HepG2 (cell line): Measurements from ENCODE around the gene WDR91. TPM values are rescaled to one million over a fixed set of nuclear protein-coding genes. Genes with fewer than 3 reads are reported as not detected.

Experiments
- ATAC-seq: fragments of 200-7000 bp; cut with Tn5 transposase; 3 replicates; pipeline ENCODE4 v1.9.1; 2020; ENCODE audit warnings: mild to moderate bottlenecking, moderate library complexity
- BruUV-seq: library from RNA; stranded (reverse); fragments of 400-500 nt; replicated peaks from 2 replicates; lab custom pipeline; 2021; lab: Mats Ljungman, UMichigan
- CTCF ChIA-PET: fragments of 300-600 bp; formaldehyde crosslinking; extraction: SDS; loops from one replicate; lab custom pipeline; 2021; ENCODE audit warnings: low total read pairs, inconsistent platforms, low intra/inter-chr PET ratio; lab: Yijun Ruan, JAX
- POLR2A ChIA-PET: fragments of 350-600 bp; sonication (Branson Sonifier 250); formaldehyde crosslinking; loops from one replicate; lab custom pipeline; 2020; ENCODE audit warnings: antibody characterized with exemption, inconsistent platforms; lab: Yijun Ruan, JAX
- DNase-seq: peaks from one replicate; pipeline ENCODE4 v3.0.0-alpha.2; 2015; ENCODE audit warnings: low spot score
- FAIRE-seq: peaks from 3 replicates; lab custom pipeline; 2011; peaks lifted over from hg19 to GRCh38; lab: Jason Lieb, UNC
- H2AFZ ChIP-seq: one replicate; pipeline ENCODE4 v1.6.1; 2011; ENCODE audit warnings: low read length, inconsistent platforms
- H3K27ac ChIP-seq: fragments of 300-600 bp; 3 replicates; pipeline ENCODE4 v1.8.0; 2011; ENCODE audit warnings: mixed run types, mild to moderate bottlenecking, mixed read lengths, low read length, inconsistent platforms; ENCODE audit not compliant: insufficient read depth; ENCODE audit errors: extremely low read length
- H3K27me3 ChIP-seq, 2 experiments: fragments of 200-600 bp in 1 of 2; 2 replicates in 1 of 2; 3 replicates in 1 of 2; pipeline versions ENCODE4 v1.6.0 to v1.8.0; 2011; ENCODE audit warnings: low read length in 2 of 2, mild to moderate bottlenecking in 2 of 2, moderate library complexity in 2 of 2, inconsistent platforms in 1 of 2; ENCODE audit not compliant: insufficient read depth in 2 of 2, control insufficient read depth in 1 of 2
- H3K36me3 ChIP-seq, 2 experiments: fragments of 200-600 bp in 1 of 2; replicated peaks in 1 of 2; 2 replicates in 1 of 2; 3 replicates in 1 of 2; pipeline versions ENCODE4 v1.5.1 to v1.8.0; 2011; ENCODE audit warnings: low read length in 2 of 2, inconsistent platforms in 1 of 2; ENCODE audit not compliant: insufficient read depth in 2 of 2, control insufficient read depth in 1 of 2
- H3K4me1 ChIP-seq: 2 replicates; pipeline ENCODE4 v1.5.1; 2012; ENCODE audit warnings: low read length, inconsistent platforms; ENCODE audit not compliant: insufficient read depth
- H3K4me2 ChIP-seq: 2 replicates; pipeline ENCODE4 v1.6.0; 2011; ENCODE audit warnings: low read depth, low read length, inconsistent platforms
- H3K4me3 ChIP-seq, 3 experiments: fragments of 200-600 bp in 1 of 3; sonication (generic), shearing (Covaris generic) in 1 of 3; replicated peaks in 1 of 3; 2 replicates each; pipeline ENCODE4 v1.5.1; 2011 to 2016; ENCODE audit warnings: low read length in 3 of 3, inconsistent platforms in 2 of 3, low read depth in 2 of 3, mild to moderate bottlenecking in 2 of 3, control low read depth in 1 of 3, mixed read lengths in 1 of 3; ENCODE audit not compliant: insufficient read depth in 1 of 3
- H3K79me2 ChIP-seq: one replicate; pipeline ENCODE4 v1.6.1; 2011; ENCODE audit warnings: low read length, inconsistent platforms; ENCODE audit not compliant: insufficient read depth
- H3K9ac ChIP-seq: 2 replicates; pipeline ENCODE4 v1.6.0; 2011; ENCODE audit warnings: mild to moderate bottlenecking, low read depth, low read length, inconsistent platforms; ENCODE audit not compliant: insufficient read depth
- H3K9me3 ChIP-seq: 2 replicates; pipeline ENCODE4 v1.5.1; 2012; ENCODE audit warnings: mild to moderate bottlenecking, low read length
- H4K20me1 ChIP-seq: 2 replicates; pipeline ENCODE4 v1.6.0; 2011; ENCODE audit warnings: inconsistent platforms, mild to moderate bottlenecking, low read length, moderate library complexity; ENCODE audit not compliant: insufficient read depth
- ARNT2 ChIP-seq: sonication (generic); formaldehyde crosslinking; IDR thresholded peaks from 2 replicates; pipeline ENCODE4 v1.8.0; 2022; ENCODE audit warnings: mild to moderate bottlenecking, low read depth, missing genetic modification reagents, moderate library complexity
- POLR2A ChIP-seq, 2 experiments: IDR thresholded peaks; 2 replicates each; pipeline ENCODE4 v1.6.1; 2011; ENCODE audit warnings: low read depth in 2 of 2, low read length in 2 of 2, mild to moderate bottlenecking in 1 of 2, moderate library complexity in 1 of 2; ENCODE audit not compliant: insufficient read depth in 1 of 2
- POLR2AphosphoS5 ChIP-seq: IDR thresholded peaks from 2 replicates; pipeline ENCODE4 v1.6.1; 2012; ENCODE audit warnings: low read depth, low read length
- RARA ChIP-seq: IDR thresholded peaks from 2 replicates; pipeline ENCODE4 v1.6.1; 2016; ENCODE audit warnings: missing genetic modification reagents, missing compliant biosample characterization
- RBM22 ChIP-seq: fragments of 200-400 bp; formaldehyde crosslinking; optimal IDR thresholded peaks from 2 replicates; pipeline ENCODE3; 2017; ENCODE audit warnings: mild to moderate bottlenecking, low read length, moderate library complexity
- ZNF256 ChIP-seq: sonication (generic); formaldehyde crosslinking; conservative IDR thresholded peaks from 2 replicates; pipeline ENCODE4 v1.4.0; 2020; ENCODE audit warnings: missing genetic modification reagents
- ZNF335 ChIP-seq: sonication (generic); formaldehyde crosslinking; IDR thresholded peaks from 2 replicates; pipeline ENCODE4 v1.4.0; 2020; ENCODE audit warnings: missing genetic modification reagents
- ZNF33B ChIP-seq: sonication (generic); formaldehyde crosslinking; IDR thresholded peaks from 2 replicates; pipeline ENCODE4 v1.5.1; 2020; ENCODE audit warnings: mild to moderate bottlenecking, missing genetic modification reagents
- ZNF83 ChIP-seq: sonication (generic); formaldehyde crosslinking; IDR thresholded peaks from 2 replicates; pipeline ENCODE4 v1.4.0; 2020; ENCODE audit warnings: missing genetic modification reagents, mild to moderate bottlenecking, borderline replicate concordance
- ZSCAN25 ChIP-seq: sonication (generic); formaldehyde crosslinking; IDR thresholded peaks from 2 replicates; pipeline ENCODE4 v1.8.0; 2022; ENCODE audit warnings: mild to moderate bottlenecking, missing genetic modification reagents
- WGBS: methylation state at CpG from one replicate; pipeline ENCODE4 v1.1.6; 2017; ENCODE audit warnings: low lambda C conversion rate; 5-methylcytosine and 5-hydroxymethylcytosine counted together
- in situ Hi-C: cut with HindIII; loops from 2 replicates; pipeline ENCODE4 v1.10.0; 2017; ENCODE audit warnings: low pct_unique_long_range_greater_than_20kb; ENCODE audit not compliant: extremely low pct_ligation_motif_present
- intact Hi-C: fragments of 100-400 bp; cut with micrococcal nuclease; formaldehyde crosslinking; loops from one replicate; pipeline ENCODE4 v1.10.0; 2022; ENCODE audit not compliant: unreplicated experiment
- polyA plus RNA-seq, 8 experiments: library from polyadenylated mRNA; depleted of rRNA in 3 of 8; stranded (reverse) in 7 of 8; unstranded in 1 of 8; fragments of >200 nt; fragmentation: Illumina TruSeq in 4 of 8; extraction: Trizol in 4 of 8; gene quantifications; 2 replicates each; pipeline versions ENCODE4 v1.2.1 to v1.2.3, GENCODE V29; 2011 to 2016; ENCODE audit warnings: low read depth in 4 of 8, missing spikeins in 1 of 8, mixed read lengths in 1 of 8; ENCODE audit not compliant: insufficient read depth in 1 of 8
- total RNA-seq, 5 experiments: library from RNA; depleted of rRNA; stranded (reverse); fragments of >200 nt; fragmentation: Illumina TruSeq; extraction: Trizol; gene quantifications; 2 replicates each; pipeline ENCODE4 v1.2.3, GENCODE V29; 2016; ENCODE audit warnings: low read depth in 1 of 5
- TF ChIP-seq, protein P1 (sequence below): sonication (generic); formaldehyde crosslinking; IDR thresholded peaks from 2 replicates; pipeline ENCODE4 v1.5.1; 2020; ENCODE audit warnings: mild to moderate bottlenecking, missing genetic modification reagents, moderate library complexity
- TF ChIP-seq, protein P2 (sequence below): sonication (generic); formaldehyde crosslinking; IDR thresholded peaks from 2 replicates; pipeline ENCODE4 v1.8.1; 2023; ENCODE audit warnings: missing genetic modification reagents, inconsistent platforms, borderline replicate concordance

Gene WDR91
- total and polyA plus RNA-seq, 2 of the 13 experiments (the other 11 are each of a cell fraction or from before 2014, with no cell fraction given), result 11.6 to 12.1 TPM

DNA sequence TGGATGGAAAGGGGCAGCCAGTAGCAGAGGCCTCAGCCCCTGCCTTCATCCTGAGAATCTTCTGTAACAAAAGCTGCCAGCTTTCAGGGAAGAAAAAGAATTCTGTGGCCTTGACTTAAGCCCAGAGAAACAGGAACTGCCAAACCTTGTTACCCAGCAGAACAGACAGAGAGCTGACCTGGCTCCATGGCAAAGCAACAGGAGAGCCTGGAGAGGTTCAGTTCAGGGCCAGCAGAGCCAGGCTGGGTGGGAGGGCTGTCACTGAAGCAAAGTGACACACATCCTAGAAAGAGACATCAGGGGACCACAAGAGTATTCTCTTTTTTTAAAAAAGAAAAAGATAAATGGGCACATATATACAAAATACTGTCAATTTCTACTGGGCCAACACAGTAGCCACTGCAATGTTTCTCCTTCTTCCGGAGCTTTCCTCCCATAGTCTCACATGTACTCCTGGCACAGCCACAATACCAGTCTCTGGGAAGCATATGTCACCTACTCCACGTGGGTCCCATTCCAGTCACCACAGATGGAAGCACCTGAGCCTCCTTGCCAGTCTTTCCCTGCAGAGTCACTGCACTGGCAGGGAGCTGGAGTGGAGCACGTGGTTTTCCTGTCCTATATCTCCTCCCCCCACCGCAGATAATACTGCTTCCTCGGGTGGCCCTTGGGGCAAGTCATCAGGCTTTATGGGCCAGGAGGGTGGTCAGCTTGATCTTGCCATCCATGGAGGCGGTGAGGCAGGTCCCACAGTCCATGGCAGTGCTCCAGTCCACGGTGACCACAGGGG lies 25.7 kb downstream of the WDR91 start:
- ChIA-PET CTCF (no interaction called here), POLR2A (interaction anchor here (1.3 kb wide), 1 partner anchor 14 kb away, joined by 3 read pairs; no protein-coding TSS in a partner anchor)
- no peaks in the 10 kb centered on the region for H3K4me1 ChIP-seq
- no peak overlapping the region for H2AFZ ChIP-seq
- no peak overlapping the region for H3K27ac ChIP-seq
- H3K9me3 ChIP-seq, result peaks cover 11% of the 10 kb centered on the region
- no peaks in the 10 kb centered on the region for H3K79me2 ChIP-seq
- no peak; the same call in 1 of the 3 replicates for ATAC-seq
- no TSS peak for BruUV-seq
- H3K4me3 ChIP-seq, result no peak overlapping the region
- H3K4me2 ChIP-seq, result no peak overlapping the region
- FAIRE-seq, result no peak
- intact Hi-C loops, result no loop called here
- no peak overlapping the region for H3K9ac ChIP-seq
- H3K36me3 ChIP-seq, result peaks cover 12 to 62% of the 10 kb centered on the region in 2 experiments
- no peaks in the 10 kb centered on the region for H4K20me1 ChIP-seq
- DNase-seq, result no peak
- in situ Hi-C loops, result no loop called here
- 85% methylated on average over 7 of the region's 7 CpGs for WGBS
- TF ChIP-seq RBM22 (peak; percentile 72), ZNF33B (no peak), POLR2AphosphoS5 (0 out of 2 replicates have a peak, but pooled peaks have one; percentile 18)
- H3K27me3 ChIP-seq, result no peaks in the 10 kb centered on the region

DNA sequence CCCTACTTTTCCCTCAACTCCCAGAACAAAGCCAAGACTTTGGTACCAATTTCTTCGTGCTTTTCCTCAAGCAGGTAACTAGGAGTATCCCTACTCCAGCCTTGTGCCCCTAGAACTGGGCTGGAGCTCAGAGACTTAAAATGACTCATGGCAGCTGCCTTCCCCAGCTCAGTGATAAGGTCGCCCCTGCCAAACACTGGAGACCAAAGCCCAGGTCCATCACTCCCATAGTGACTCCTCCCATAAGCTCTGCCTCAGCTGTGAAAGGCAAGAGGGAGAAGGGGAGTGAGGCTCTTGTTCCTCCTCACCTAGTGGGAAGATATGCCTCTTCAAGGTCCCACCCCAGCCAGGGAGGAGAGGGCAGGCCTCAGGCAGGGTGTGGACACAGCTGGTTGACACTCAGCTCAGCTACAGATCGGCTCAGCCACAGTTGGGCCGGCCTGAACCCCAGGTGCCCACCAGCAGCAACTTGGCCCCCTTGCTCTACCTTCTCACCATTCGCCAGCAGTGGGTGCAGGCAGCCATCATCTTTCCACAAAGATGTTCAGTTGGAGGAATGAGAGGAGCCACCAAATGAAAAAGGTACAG lies 27.0 kb downstream of the WDR91 start:
- in situ Hi-C loops, result no loop called here
- POLR2A ChIA-PET, result interaction anchor here (1.3 kb wide), 1 partner anchor 13 kb away, joined by 3 read pairs; no protein-coding TSS in a partner anchor
- peak; percentile 16; the same call in 2 of the 3 replicates for ATAC-seq
- TF ChIP-seq, protein P1, sequence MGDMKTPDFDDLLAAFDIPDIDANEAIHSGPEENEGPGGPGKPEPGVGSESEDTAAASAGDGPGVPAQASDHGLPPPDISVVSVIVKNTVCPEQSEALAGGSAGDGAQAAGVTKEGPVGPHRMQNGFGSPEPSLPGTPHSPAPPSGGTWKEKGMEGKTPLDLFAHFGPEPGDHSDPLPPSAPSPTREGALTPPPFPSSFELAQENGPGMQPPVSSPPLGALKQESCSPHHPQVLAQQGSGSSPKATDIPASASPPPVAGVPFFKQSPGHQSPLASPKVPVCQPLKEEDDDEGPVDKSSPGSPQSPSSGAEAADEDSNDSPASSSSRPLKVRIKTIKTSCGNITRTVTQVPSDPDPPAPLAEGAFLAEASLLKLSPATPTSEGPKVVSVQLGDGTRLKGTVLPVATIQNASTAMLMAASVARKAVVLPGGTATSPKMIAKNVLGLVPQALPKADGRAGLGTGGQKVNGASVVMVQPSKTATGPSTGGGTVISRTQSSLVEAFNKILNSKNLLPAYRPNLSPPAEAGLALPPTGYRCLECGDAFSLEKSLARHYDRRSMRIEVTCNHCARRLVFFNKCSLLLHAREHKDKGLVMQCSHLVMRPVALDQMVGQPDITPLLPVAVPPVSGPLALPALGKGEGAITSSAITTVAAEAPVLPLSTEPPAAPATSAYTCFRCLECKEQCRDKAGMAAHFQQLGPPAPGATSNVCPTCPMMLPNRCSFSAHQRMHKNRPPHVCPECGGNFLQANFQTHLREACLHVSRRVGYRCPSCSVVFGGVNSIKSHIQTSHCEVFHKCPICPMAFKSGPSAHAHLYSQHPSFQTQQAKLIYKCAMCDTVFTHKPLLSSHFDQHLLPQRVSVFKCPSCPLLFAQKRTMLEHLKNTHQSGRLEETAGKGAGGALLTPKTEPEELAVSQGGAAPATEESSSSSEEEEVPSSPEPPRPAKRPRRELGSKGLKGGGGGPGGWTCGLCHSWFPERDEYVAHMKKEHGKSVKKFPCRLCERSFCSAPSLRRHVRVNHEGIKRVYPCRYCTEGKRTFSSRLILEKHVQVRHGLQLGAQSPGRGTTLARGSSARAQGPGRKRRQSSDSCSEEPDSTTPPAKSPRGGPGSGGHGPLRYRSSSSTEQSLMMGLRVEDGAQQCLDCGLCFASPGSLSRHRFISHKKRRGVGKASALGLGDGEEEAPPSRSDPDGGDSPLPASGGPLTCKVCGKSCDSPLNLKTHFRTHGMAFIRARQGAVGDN (CRISPR knock-in tag), result peak; percentile 28; the same call in 1 of the 2 replicates
- TF ChIP-seq ZNF335 (CRISPR knock-in tag), result no peak
- no peak for TF ChIP-seq ZNF256 (CRISPR knock-in tag)
- no peak for TF ChIP-seq ARNT2
- peak in 1 of 2 experiments; percentile 26; a peak in 1 of 4 replicates for TF ChIP-seq POLR2A (IDR thresholded peaks at IDR 0.05; ENCODE audit: insufficient read depth in 1 of 2, low read depth in 2 of 2, low read length in 2 of 2)
- TF ChIP-seq ZSCAN25 (CRISPR knock-in tag), result no peak
- no peak for TF ChIP-seq ZNF83 (CRISPR knock-in tag)
- TF ChIP-seq, protein P2, sequence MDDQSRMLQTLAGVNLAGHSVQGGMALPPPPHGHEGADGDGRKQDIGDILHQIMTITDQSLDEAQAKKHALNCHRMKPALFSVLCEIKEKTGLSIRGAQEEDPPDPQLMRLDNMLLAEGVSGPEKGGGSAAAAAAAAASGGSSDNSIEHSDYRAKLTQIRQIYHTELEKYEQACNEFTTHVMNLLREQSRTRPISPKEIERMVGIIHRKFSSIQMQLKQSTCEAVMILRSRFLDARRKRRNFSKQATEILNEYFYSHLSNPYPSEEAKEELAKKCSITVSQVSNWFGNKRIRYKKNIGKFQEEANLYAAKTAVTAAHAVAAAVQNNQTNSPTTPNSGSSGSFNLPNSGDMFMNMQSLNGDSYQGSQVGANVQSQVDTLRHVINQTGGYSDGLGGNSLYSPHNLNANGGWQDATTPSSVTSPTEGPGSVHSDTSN (CRISPR knock-in tag), result no peak
- no peak for TF ChIP-seq RARA
- TF ChIP-seq POLR2AphosphoS5, result 0 out of 2 replicates have a peak, but pooled peaks have one; percentile 18

More for the DNA sequence above, 27.0 kb downstream of the WDR91 start:
- Histone ChIP-seq H3K9ac (no peak overlapping the region), H3K4me3 (no peak overlapping the region), H3K27me3 (no peaks in the 10 kb centered on the region), H3K4me2 (no peak overlapping the region), H3K79me2 (no peaks in the 10 kb centered on the region), H3K4me1 (no peaks in the 10 kb centered on the region), H3K36me3 (peaks cover 18 to 74% of the 10 kb centered on the region in 2 experiments), H2AFZ (no peak overlapping the region), H3K9me3 (peaks cover 25% of the 10 kb centered on the region), H3K27ac (no peak overlapping the region), H4K20me1 (no peaks in the 10 kb centered on the region)
- DNase-seq (no peak), FAIRE-seq (no peak)
- intact Hi-C loops, result no loop called here
- no TSS peak for BruUV-seq
- WGBS, result 94% methylated on average over 4 of the region's 5 CpGs
- CTCF ChIA-PET, result no interaction called here
